ENCODE data around the gene EEF2KMT. TPM values are rescaled to one million over a fixed set of nuclear protein-coding genes. Genes with fewer than 3 reads are reported as not detected.
"Not testable (repeated sequence)": the region's sequence is repeated elsewhere in the genome, so short reads cannot be mapped to it uniquely, and the experiment has no call there.

Gene EEF2KMT
- total and polyA plus RNA-seq, 9 of the 15 experiments (the other 6 are each of a cell fraction or from before 2014, with no cell fraction given), result 4.2 to 22.7 (median 12.8) TPM

- Histone ChIP-seq H4K20me1 (replicated peaks; ENCODE audit: control insufficient read depth, insufficient read depth, low read length) (no peaks in the 10 kb centered on the region), H3K4me3 (no peak overlapping the region), H2AFZ (ENCODE audit: low read depth, low read length) (no peak overlapping the region), H3K27ac (ENCODE audit: extremely low read depth, low read depth, low read length) (no peak overlapping the region), H3K79me2 (ENCODE audit: control insufficient read depth, insufficient read depth, low read length) (no peaks in the 10 kb centered on the region), H3K9ac (ENCODE audit: insufficient read depth in 1 of 2, low read depth in 2 of 2, low read length in 2 of 2) (no peak overlapping the region), H3K36me3 (ENCODE audit: control insufficient read depth, insufficient read depth, low read length) (no peaks in the 10 kb centered on the region), H3K27me3 (ENCODE audit: control insufficient read depth in 2 of 2, insufficient read depth in 2 of 2, low read length in 2 of 2) (no peaks in the 10 kb centered on the region; a peak in 1 of 5 replicates), H3K9me3 (replicated peaks; ENCODE audit: control insufficient read depth, insufficient read depth, low read depth, low read length) (no peaks in the 10 kb centered on the region), H3K4me2 (ENCODE audit: insufficient read depth, low read length) (no peak overlapping the region), H3K4me1 (replicated peaks in 1 of 2; ENCODE audit: control insufficient read depth in 2 of 2, insufficient read depth in 2 of 2, low read length in 2 of 2) (peaks cover 3 to 6% of the 10 kb centered on the region in 2 experiments; a peak in 3 of 5 replicates), H3K9me1 (ENCODE audit: control insufficient read depth, insufficient read depth, low read length) (no peaks in the 10 kb centered on the region)
- ChIA-PET POLR2A (no interaction called here), CTCF (ENCODE audit: low intra/inter-chr PET ratio) (no interaction called here)
- BruUV-seq (replicated peaks), result no TSS peak
- intact Hi-C loops (cut with micrococcal nuclease), result no loop called here
- FAIRE-seq (no peak), DNase-seq (ENCODE audit: extremely low read depth in 1 of 4, low spot score in 3 of 4) (no peak), ATAC-seq (no peak)
- 27% methylated on average over 24 of the region's 27 CpGs for WGBS (ENCODE audit: insufficient coverage, low coverage, missing lambda C conversion rate)
- TF ChIP-seq NR2C1 (IDR thresholded peaks at IDR 0.05), result no peak
- TF ChIP-seq NR2C1 (tag; IDR thresholded peaks at IDR 0.05), result no peak
- TF ChIP-seq TBP (optimal IDR thresholded peaks at IDR 0.05; ENCODE audit: low read depth, low read length), result no peak
- TF ChIP-seq SMAD4 (CRISPR knock-in tag; conservative IDR thresholded peaks at IDR 0.05), result no peak
- in situ Hi-C loops (cut with MboI), result no loop called here
These were observed 11.0 kb upstream of the EEF2KMT start for GRCh38 chr16:5108505-5109158.

- H3K4me2 ChIP-seq (ENCODE audit: insufficient read depth, low read length); CTCF ChIA-PET (ENCODE audit: low intra/inter-chr PET ratio); H2AFZ ChIP-seq (ENCODE audit: low read depth, low read length); BruUV-seq (replicated peaks); in situ Hi-C loops (cut with MboI); H3K79me2 ChIP-seq (ENCODE audit: control insufficient read depth, insufficient read depth, low read length); POLR2A ChIA-PET; H3K36me3 ChIP-seq (ENCODE audit: control insufficient read depth, insufficient read depth, low read length); H3K4me1 ChIP-seq (replicated peaks in 1 of 2; ENCODE audit: control insufficient read depth in 2 of 2, insufficient read depth in 2 of 2, low read length in 2 of 2); H3K27ac ChIP-seq (ENCODE audit: extremely low read depth, low read depth, low read length); ATAC-seq; H4K20me1 ChIP-seq (replicated peaks; ENCODE audit: control insufficient read depth, insufficient read depth, low read length); H3K4me3 ChIP-seq; H3K9ac ChIP-seq (ENCODE audit: insufficient read depth in 1 of 2, low read depth in 2 of 2, low read length in 2 of 2); H3K27me3 ChIP-seq (ENCODE audit: control insufficient read depth in 2 of 2, insufficient read depth in 2 of 2, low read length in 2 of 2); H3K9me3 ChIP-seq (replicated peaks; ENCODE audit: control insufficient read depth, insufficient read depth, low read depth, low read length); H3K9me1 ChIP-seq (ENCODE audit: control insufficient read depth, insufficient read depth, low read length); intact Hi-C loops (cut with micrococcal nuclease); DNase-seq (ENCODE audit: extremely low read depth in 1 of 4, low spot score in 3 of 4); FAIRE-seq: not testable (repeated sequence)
- WGBS (ENCODE audit: insufficient coverage, low coverage, missing lambda C conversion rate), result 23% methylated on average over 3 of the region's 5 CpGs
These were observed 7.4 kb upstream of the EEF2KMT start for GRCh38 chr16:5105039-5105438.

GRCh38 chr16:5103296-5104032, 5.9 kb upstream of the EEF2KMT start:
- ATAC-seq; intact Hi-C loops (cut with micrococcal nuclease); H3K9me3 ChIP-seq (replicated peaks; ENCODE audit: control insufficient read depth, insufficient read depth, low read depth, low read length); H3K27ac ChIP-seq (ENCODE audit: extremely low read depth, low read depth, low read length); H3K9me1 ChIP-seq (ENCODE audit: control insufficient read depth, insufficient read depth, low read length); H3K4me1 ChIP-seq (replicated peaks in 1 of 2; ENCODE audit: control insufficient read depth in 2 of 2, insufficient read depth in 2 of 2, low read length in 2 of 2); H3K4me3 ChIP-seq; FAIRE-seq; H2AFZ ChIP-seq (ENCODE audit: low read depth, low read length); H4K20me1 ChIP-seq (replicated peaks; ENCODE audit: control insufficient read depth, insufficient read depth, low read length); in situ Hi-C loops (cut with MboI); H3K79me2 ChIP-seq (ENCODE audit: control insufficient read depth, insufficient read depth, low read length); H3K9ac ChIP-seq (ENCODE audit: insufficient read depth in 1 of 2, low read depth in 2 of 2, low read length in 2 of 2); DNase-seq (ENCODE audit: extremely low read depth in 1 of 4, low spot score in 3 of 4); H3K27me3 ChIP-seq (ENCODE audit: control insufficient read depth in 2 of 2, insufficient read depth in 2 of 2, low read length in 2 of 2); POLR2A ChIA-PET; CTCF ChIA-PET (ENCODE audit: low intra/inter-chr PET ratio); H3K4me2 ChIP-seq (ENCODE audit: insufficient read depth, low read length); BruUV-seq (replicated peaks); H3K36me3 ChIP-seq (ENCODE audit: control insufficient read depth, insufficient read depth, low read length): not testable (repeated sequence)
- WGBS (ENCODE audit: insufficient coverage, low coverage, missing lambda C conversion rate), result 17% methylated on average over 12 of the region's 12 CpGs

All from K562 (cell line).